Trophoblast cell (in vitro differentiated cells and primary cell): ENCODE measurements around the gene DRAP1.

Source experiments
- DNase-seq, 2 donors: peaks; one replicate each; pipeline ENCODE4 v3.0.0-alpha.2; 2016
- H2AFZ ChIP-seq: 2 replicates; pipeline ENCODE4 v1.6.1; 2013; ENCODE audit warnings: low read length, moderate library complexity, mild to moderate bottlenecking; ENCODE audit not compliant: insufficient read depth, poor library complexity
- H2AK5ac ChIP-seq: 2 replicates; pipeline ENCODE4 v1.6.1; 2013; ENCODE audit warnings: mild to moderate bottlenecking, low read length
- H2BK120ac ChIP-seq: 2 replicates; pipeline ENCODE4 v1.6.1; 2013; ENCODE audit warnings: low read length, mild to moderate bottlenecking, moderate library complexity; ENCODE audit not compliant: insufficient read depth, poor library complexity
- H2BK12ac ChIP-seq: 2 replicates; pipeline ENCODE4 v1.6.1; 2013; ENCODE audit warnings: mild to moderate bottlenecking, low read length, moderate library complexity
- H2BK5ac ChIP-seq: 2 replicates; pipeline ENCODE4 v1.6.1; 2013; ENCODE audit warnings: low read length, low read depth, moderate library complexity, mild to moderate bottlenecking; ENCODE audit not compliant: poor library complexity
- H3K14ac ChIP-seq: 2 replicates; pipeline ENCODE4 v1.6.1; 2013; ENCODE audit warnings: mild to moderate bottlenecking, low read length
- H3K18ac ChIP-seq: 2 replicates; pipeline ENCODE4 v1.6.1; 2013; ENCODE audit warnings: mild to moderate bottlenecking, low read length
- H3K23ac ChIP-seq: 2 replicates; pipeline ENCODE4 v1.6.1; 2013; ENCODE audit warnings: low read length
- H3K27ac ChIP-seq: 2 replicates; pipeline ENCODE4 v1.5.1; 2013; ENCODE audit warnings: low read depth, mild to moderate bottlenecking, inconsistent platforms, low read length, moderate library complexity
- H3K27me3 ChIP-seq: 2 replicates; pipeline ENCODE4 v1.6.1; 2013; ENCODE audit warnings: inconsistent platforms, mild to moderate bottlenecking, low read length, moderate library complexity; ENCODE audit not compliant: insufficient read depth
- H3K36me3 ChIP-seq, 2 experiments: 1 replicate in 1 of 2; 2 replicates in 1 of 2; pipeline ENCODE4 v1.6.1; 2013; ENCODE audit warnings: low read length in 2 of 2, mild to moderate bottlenecking in 2 of 2, moderate library complexity in 1 of 2; ENCODE audit not compliant: insufficient read depth in 2 of 2, control insufficient read depth in 1 of 2
- H3K4ac ChIP-seq: 2 replicates; pipeline ENCODE4 v1.6.1; 2013; ENCODE audit warnings: low read depth, mild to moderate bottlenecking, low read length, moderate library complexity
- H3K4me1 ChIP-seq, 2 experiments: 1 replicate in 1 of 2; 2 replicates in 1 of 2; pipeline ENCODE4 v1.6.1; 2013; ENCODE audit warnings: low read length in 2 of 2, mild to moderate bottlenecking in 2 of 2, moderate library complexity in 1 of 2; ENCODE audit not compliant: insufficient read depth in 2 of 2, control insufficient read depth in 1 of 2
- H3K4me2 ChIP-seq: 2 replicates; pipeline ENCODE4 v1.6.1; 2013; ENCODE audit warnings: inconsistent platforms, mild to moderate bottlenecking, low read length, moderate library complexity
- H3K4me3 ChIP-seq: 2 replicates; pipeline ENCODE4 v1.5.1; 2013; ENCODE audit warnings: mild to moderate bottlenecking, low read depth, low read length, inconsistent platforms
- H3K79me1 ChIP-seq: one replicate; pipeline ENCODE4 v1.6.1; 2013; ENCODE audit warnings: low read length
- H3K79me2 ChIP-seq: 2 replicates; pipeline ENCODE4 v1.6.1; 2013; ENCODE audit warnings: low read length, mild to moderate bottlenecking; ENCODE audit not compliant: control insufficient read depth, insufficient read depth, poor library complexity
- H3K9ac ChIP-seq: 2 replicates; pipeline ENCODE4 v1.6.1; 2013; ENCODE audit warnings: mild to moderate bottlenecking, low read length
- H3K9me3 ChIP-seq: 2 replicates; pipeline ENCODE4 v1.6.1; 2013; ENCODE audit warnings: low read depth, mild to moderate bottlenecking, control low read depth, inconsistent platforms, low read length; ENCODE audit not compliant: insufficient read depth
- H4K12ac ChIP-seq: 2 replicates; pipeline ENCODE4 v1.6.1; 2013; ENCODE audit warnings: low read depth, mild to moderate bottlenecking, low read length, moderate library complexity
- H4K8ac ChIP-seq: 2 replicates; pipeline ENCODE4 v1.6.1; 2013; ENCODE audit warnings: low read depth, mild to moderate bottlenecking, low read length, moderate library complexity
- H4K91ac ChIP-seq: one replicate; pipeline ENCODE4 v1.6.1; 2013; ENCODE audit warnings: low read depth, mild to moderate bottlenecking, low read length, moderate library complexity
- WGBS: extraction: QIAGEN DNeasy Blood & Tissue Kit; methylation state at CpG from one replicate; pipeline ENCODE4 v1.1.7; 2013; ENCODE audit warnings: missing lambda C conversion rate; ENCODE audit not compliant: insufficient read length, insufficient coverage; ENCODE audit errors: extremely low coverage; 5-methylcytosine and 5-hydroxymethylcytosine counted together

DRAP1 gene

DNA sequence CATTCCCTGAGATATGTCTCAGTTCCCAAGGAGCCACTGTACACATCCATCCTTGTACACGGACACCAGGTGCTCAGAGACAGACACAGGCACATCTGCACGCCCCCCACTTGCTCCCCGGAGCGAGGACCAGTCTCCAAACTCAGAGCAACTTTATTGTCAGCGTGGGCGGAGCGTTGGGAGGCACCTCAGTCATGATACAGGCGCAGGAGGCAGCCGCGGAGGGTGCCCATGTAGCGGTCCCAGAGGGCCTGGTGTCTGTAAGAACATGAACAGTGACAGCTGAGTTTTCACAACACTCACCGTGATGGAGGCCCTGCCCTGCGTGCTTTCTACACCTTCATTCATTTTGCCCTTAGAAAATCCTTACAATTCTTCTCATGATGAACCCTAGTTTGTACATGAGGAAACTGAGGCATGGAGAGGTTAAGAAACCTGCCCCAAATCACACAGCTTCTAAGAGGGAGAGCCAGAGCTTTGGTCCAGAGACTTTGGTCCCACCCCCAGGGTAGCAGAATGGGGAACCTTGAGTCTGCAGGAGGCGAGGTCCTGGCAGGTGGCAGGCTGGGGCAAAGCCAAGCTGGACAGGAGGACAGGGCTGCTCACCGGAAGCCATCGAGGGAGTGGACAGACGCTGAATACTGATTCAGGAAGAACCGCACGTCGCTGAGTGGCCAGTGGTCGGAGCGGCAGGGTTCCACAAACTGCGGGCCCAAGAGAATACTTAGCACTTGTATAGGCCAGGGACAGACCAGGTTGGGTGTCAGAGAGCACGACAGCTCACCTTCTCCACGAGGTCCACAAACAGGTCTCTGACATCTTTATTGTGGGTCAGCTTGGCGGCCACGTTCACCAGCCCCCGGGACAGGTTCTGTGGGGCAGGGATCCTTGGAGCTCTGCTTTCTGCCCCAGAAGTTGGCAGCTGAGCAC lies 35.2 kb upstream of the DRAP1 start:
- DNase-seq = no peak
- H3K23ac ChIP-seq = no peak overlapping the region

DNA sequence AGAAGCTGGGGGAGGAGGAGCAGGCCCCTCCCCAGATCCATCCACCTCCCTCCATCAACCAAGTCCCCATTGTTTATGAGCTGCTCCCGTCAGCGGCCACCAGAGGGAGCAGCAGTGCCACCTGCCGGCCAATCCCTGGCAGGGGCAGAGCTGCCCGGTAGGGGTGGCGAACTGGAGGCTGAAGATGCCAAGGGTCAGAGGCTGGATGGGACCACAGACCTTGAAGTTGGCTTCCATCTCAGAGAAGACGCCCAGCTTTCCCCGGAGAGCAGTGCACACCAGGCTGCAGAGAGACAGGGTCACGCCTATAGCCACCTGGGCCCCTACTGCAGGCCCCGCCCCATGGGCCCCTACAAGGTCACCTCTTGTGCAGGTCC lies 34.5 kb upstream of the DRAP1 start:
- Histone ChIP-seq H4K91ac (no peak overlapping the region), H2AFZ (no peak overlapping the region), H3K14ac (no peak overlapping the region), H3K79me2 (peaks cover 2% of the 10 kb centered on the region), H2AK5ac (no peak overlapping the region), H3K9ac (no peak overlapping the region), H3K4me1 (peaks cover 9 to 16% of the 10 kb centered on the region in 2 experiments), H4K12ac (no peak overlapping the region), H2BK5ac (no peak overlapping the region), H3K36me3 (peaks cover 46 to 49% of the 10 kb centered on the region in 2 experiments), H3K27me3 (no peaks in the 10 kb centered on the region), H4K8ac (no peak overlapping the region), H3K4me3 (no peak overlapping the region), H3K79me1 (peaks cover 12% of the 10 kb centered on the region), H2BK120ac (no peak overlapping the region), H3K4me2 (no peak overlapping the region), H3K4ac (no peak overlapping the region), H3K18ac (no peak overlapping the region), H3K27ac (no peak overlapping the region), H2BK12ac (no peak overlapping the region), H3K23ac (no peak overlapping the region), H3K9me3 (no peaks in the 10 kb centered on the region)
- WGBS = no CpG with 5 or more reads among the region's 9 CpGs
- DNase-seq = peak; percentile 62 to 90

More for the DNA sequence above, 35.2 kb upstream of the DRAP1 start:
- Histone ChIP-seq H4K8ac (no peak overlapping the region), H2BK120ac (no peak overlapping the region), H4K91ac (no peak overlapping the region), H3K27ac (no peak overlapping the region), H3K9ac (no peak overlapping the region), H3K79me2 (peaks cover 2% of the 10 kb centered on the region), H4K12ac (no peak overlapping the region), H3K9me3 (no peaks in the 10 kb centered on the region), H2BK12ac (no peak overlapping the region), H3K79me1 (peaks cover 10% of the 10 kb centered on the region), H3K4me3 (no peak overlapping the region), H3K14ac (no peak overlapping the region), H3K27me3 (no peaks in the 10 kb centered on the region), H3K4me2 (no peak overlapping the region), H3K4ac (no peak overlapping the region), H3K4me1 (peaks cover 8 to 15% of the 10 kb centered on the region in 2 experiments), H2AK5ac (no peak overlapping the region), H2AFZ (no peak overlapping the region), H2BK5ac (no peak overlapping the region), H3K36me3 (peaks cover 46 to 49% of the 10 kb centered on the region in 2 experiments), H3K18ac (no peak overlapping the region)
- WGBS = no CpG with 5 or more reads among the region's 28 CpGs

DNA sequence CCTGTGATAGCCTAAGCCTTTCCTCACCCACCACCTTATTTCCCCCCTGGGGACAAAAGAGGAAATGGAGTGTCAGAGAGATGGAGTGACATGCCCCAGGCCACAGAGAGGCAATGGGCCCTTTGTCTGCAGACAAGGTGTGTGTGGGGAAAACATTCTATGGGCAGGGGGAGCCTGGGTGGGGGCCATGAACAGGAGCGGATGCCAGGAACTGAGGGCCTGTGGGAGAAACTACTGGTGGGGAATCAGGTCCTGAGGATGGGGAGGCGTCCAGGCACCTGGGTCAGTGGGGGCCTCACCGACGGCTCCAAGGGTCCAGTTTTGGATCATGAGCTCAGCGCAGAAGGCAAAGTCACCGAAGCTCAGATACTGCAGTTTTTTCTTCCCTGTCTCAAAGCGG lies 34.0 kb upstream of the DRAP1 start:
- no peak overlapping the region for H3K9ac ChIP-seq
- no peak overlapping the region for H2AFZ ChIP-seq
- no peaks in the 10 kb centered on the region for H3K27me3 ChIP-seq

DNA sequence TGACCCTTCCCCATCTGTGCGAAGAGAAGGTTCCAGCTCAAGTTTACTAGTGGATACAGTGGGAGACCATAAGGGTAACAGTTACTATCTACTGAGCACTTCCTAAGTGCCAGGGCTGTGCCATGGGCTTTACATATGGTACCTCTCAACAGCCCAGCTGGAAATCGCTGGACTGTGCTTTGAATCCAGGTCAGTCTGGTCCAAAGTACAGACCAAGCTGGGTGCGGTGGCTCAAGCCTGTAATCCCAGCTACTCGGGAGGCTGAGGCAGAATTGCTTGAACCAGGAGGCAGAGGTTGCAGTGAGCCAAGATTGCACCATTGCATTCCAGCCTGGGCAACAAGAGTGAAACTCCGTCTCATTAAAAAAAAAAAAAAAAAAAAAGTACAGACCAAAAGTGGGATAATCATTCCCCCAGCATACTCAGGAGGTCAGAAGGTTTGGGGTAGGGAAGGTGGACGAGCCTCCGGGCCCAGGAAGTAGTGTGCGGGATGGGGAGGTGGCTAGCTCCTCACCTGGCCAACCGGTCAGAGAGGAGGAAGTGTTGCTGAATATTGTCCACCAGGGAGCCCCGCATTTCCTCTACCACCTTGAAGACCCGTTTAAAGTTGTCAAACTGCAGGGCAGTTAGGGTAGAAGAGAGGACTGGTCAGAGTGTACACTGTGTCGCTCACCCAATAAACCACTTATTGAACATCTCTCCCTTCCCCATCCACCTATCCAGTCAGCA lies 33.3 kb upstream of the DRAP1 start:
- H3K4ac ChIP-seq = no peak overlapping the region
- no peak overlapping the region for H3K4me3 ChIP-seq
- H3K79me2 ChIP-seq = peaks cover 7% of the 10 kb centered on the region
- WGBS = no CpG with 5 or more reads among the region's 12 CpGs
- H3K4me2 ChIP-seq = no peak overlapping the region
- H3K4me1 ChIP-seq = peaks cover 13 to 19% of the 10 kb centered on the region in 2 experiments
- DNase-seq = no peak
- no peak overlapping the region for H2AFZ ChIP-seq
- no peak overlapping the region for H3K27ac ChIP-seq
- no peak overlapping the region for H2BK5ac ChIP-seq
- no peak overlapping the region for H3K18ac ChIP-seq
- no peak overlapping the region for H2AK5ac ChIP-seq
- H4K12ac ChIP-seq = no peak overlapping the region
- no peak overlapping the region for H4K91ac ChIP-seq
- H3K79me1 ChIP-seq = peaks cover 19% of the 10 kb centered on the region
- H3K23ac ChIP-seq = no peak overlapping the region
- no peak overlapping the region for H3K9ac ChIP-seq
- peaks cover 46 to 49% of the 10 kb centered on the region in 2 experiments for H3K36me3 ChIP-seq
- H3K9me3 ChIP-seq = no peaks in the 10 kb centered on the region
- no peak overlapping the region for H3K14ac ChIP-seq
- H2BK12ac ChIP-seq = no peak overlapping the region
- no peak overlapping the region for H2BK120ac ChIP-seq
- no peak overlapping the region for H4K8ac ChIP-seq
- no peaks in the 10 kb centered on the region for H3K27me3 ChIP-seq

More for the DNA sequence above, 34.0 kb upstream of the DRAP1 start:
- Histone ChIP-seq H3K4me1 (peaks cover 12 to 20% of the 10 kb centered on the region in 2 experiments), H4K91ac (no peak overlapping the region), H3K14ac (no peak overlapping the region), H3K4me2 (no peak overlapping the region), H2BK120ac (no peak overlapping the region), H2BK5ac (no peak overlapping the region), H3K4ac (no peak overlapping the region), H3K27ac (no peak overlapping the region), H3K79me2 (peaks cover 2% of the 10 kb centered on the region), H4K8ac (no peak overlapping the region), H3K9me3 (no peaks in the 10 kb centered on the region), H3K23ac (no peak overlapping the region), H3K18ac (no peak overlapping the region), H3K36me3 (peaks cover 46 to 49% of the 10 kb centered on the region in 2 experiments), H3K4me3 (no peak overlapping the region), H4K12ac (no peak overlapping the region), H2BK12ac (no peak overlapping the region), H3K79me1 (peaks cover 14% of the 10 kb centered on the region), H2AK5ac (no peak overlapping the region)
- no peak for DNase-seq
- WGBS = no CpG with 5 or more reads among the region's 7 CpGs
